Stimulated activated CD4-positive, alpha-beta T cell treated with anti-CD3 and anti-CD28 coated beads, Interleukin-1b, Interleukin-23, amount 100 ng/mL, for 4 hours (primary cell): ENCODE data around the gene NYAP2.
A peak's percentile ranks its signal among the peaks of the same experiment; 100 is the strongest.

Experiments
- DNase-seq, 2 donors: peaks; one replicate each; pipeline ENCODE4 v3.0.0-alpha.2; 2020; ENCODE audit warnings: low read depth in 2 of 2

The NYAP2 gene

GRCh38 chr2:225428360-225428759 is 28.9 kb downstream of the NYAP2 start:
- no peak for DNase-seq

- DNase-seq = no peak
Observed at GRCh38 chr2:225429717-225430116, 30.2 kb downstream of the NYAP2 start.

- no peak for DNase-seq
Observed at GRCh38 chr2:225431105-225431863, 31.8 kb downstream of the NYAP2 start.

GRCh38 chr2:225434014-225434413 is 34.5 kb downstream of the NYAP2 start:
- DNase-seq = no peak

GRCh38 chr2:225437319-225437718 is 37.8 kb downstream of the NYAP2 start:
- no peak for DNase-seq

GRCh38 chr2:225438248-225438647 is 38.7 kb downstream of the NYAP2 start:
- DNase-seq = no peak

- DNase-seq = no peak
Observed at GRCh38 chr2:225452677-225453076, 53.2 kb downstream of the NYAP2 start.

GRCh38 chr2:225454412-225454811 is 54.9 kb downstream of the NYAP2 start:
- no peak for DNase-seq

GRCh38 chr2:225456619-225457260 is 57.2 kb downstream of the NYAP2 start:
- DNase-seq = no peak

- DNase-seq = no peak
Observed at GRCh38 chr2:225457482-225457881, 58.0 kb downstream of the NYAP2 start.

- no peak for DNase-seq
Observed at GRCh38 chr2:225458431-225459117, 59.1 kb downstream of the NYAP2 start.

- no peak for DNase-seq
Observed at GRCh38 chr2:225462417-225462816, 62.9 kb downstream of the NYAP2 start.

- DNase-seq = no peak
Observed at GRCh38 chr2:225462945-225463344, 63.4 kb downstream of the NYAP2 start.

GRCh38 chr2:225463449-225463848 is 63.9 kb downstream of the NYAP2 start:
- DNase-seq = no peak

GRCh38 chr2:225464346-225465025 is 65.0 kb downstream of the NYAP2 start:
- DNase-seq = peak in 1 of 2 donors; percentile 11

- no peak for DNase-seq
Observed at GRCh38 chr2:225465827-225466226, 66.3 kb downstream of the NYAP2 start.

- no peak for DNase-seq
Observed at GRCh38 chr2:225466891-225467604, 67.5 kb downstream of the NYAP2 start.

- DNase-seq = no peak
Observed at GRCh38 chr2:225468131-225468530, 68.6 kb downstream of the NYAP2 start.

GRCh38 chr2:225471039-225471438 is 71.5 kb downstream of the NYAP2 start:
- DNase-seq = no peak

- no peak for DNase-seq
Observed at GRCh38 chr2:225471482-225471881, 72.0 kb downstream of the NYAP2 start.

GRCh38 chr2:225472161-225472560 is 72.7 kb downstream of the NYAP2 start:
- no peak for DNase-seq

GRCh38 chr2:225479386-225479785 is 79.9 kb downstream of the NYAP2 start:
- no peak for DNase-seq
